HT1080 (cell line): ENCODE measurements around the gene GRHL1. TPM values are rescaled to one million over a fixed set of nuclear protein-coding genes. Genes with fewer than 3 reads are reported as not detected.
A peak's percentile ranks its signal among the peaks of the same experiment; 100 is the strongest.

Experiments used
- DNase-seq: peaks from one replicate; pipeline ENCODE4 v3.0.0-alpha.2; 2015; ENCODE audit warnings: low read depth
- total RNA-seq: library from RNA; depleted of rRNA; stranded (reverse); fragments of >200 nt; shearing (Covaris generic); gene quantifications from 2 replicates; pipeline ENCODE4 v1.2.3, GENCODE V29; 2014; rRNA removed

GRHL1 gene
- total RNA-seq, 1 experiment from 2014 or later = 0.11 TPM

- DNase-seq = no peak
Measured at GRCh38 chr2:10039658-10040410, 88.3 kb downstream of the GRHL1 start.

GRCh38 chr2:10041711-10042110 lies 90.2 kb downstream of the GRHL1 start:
- DNase-seq = no peak

GRCh38 chr2:10042301-10043161 lies 91.0 kb downstream of the GRHL1 start:
- DNase-seq = no peak

- DNase-seq = peak; percentile 75
Measured at GRCh38 chr2:10043256-10043905, 91.9 kb downstream of the GRHL1 start, which contains the start of gene KLF11. KLF11 (plus strand) TSS chr2:10043550; CDS start chr2:10043717, 167 bp downstream.

- peak; percentile 70 for DNase-seq
Measured at GRCh38 chr2:10043906-10044601, 92.6 kb downstream of the GRHL1 start.

GRCh38 chr2:10045561-10046355 lies 94.3 kb downstream of the GRHL1 start:
- DNase-seq = no peak

GRCh38 chr2:10046931-10047330 lies 95.4 kb downstream of the GRHL1 start:
- DNase-seq = no peak

GRCh38 chr2:10047616-10048500 lies 96.4 kb downstream of the GRHL1 start:
- no peak for DNase-seq

GRCh38 chr2:10048501-10049171 lies 97.1 kb downstream of the GRHL1 start:
- peak; percentile 53 for DNase-seq

Other genes starting within 250 kb of the GRHL1 start
- 26.9 and 35.9 TPM in 2 replicates for gene TAF1B, start 108.2 kb upstream of the GRHL1 start, total RNA-seq
- gene KLF11, start 91.9 kb downstream of the GRHL1 start, total RNA-seq = 2.9 and 3.7 TPM in 2 replicates
- gene CYS1, start 128.7 kb downstream of the GRHL1 start, total RNA-seq = 0.05 and 0.10 TPM in 2 replicates
- 98.1 and 195 TPM in 2 replicates for gene RRM2, start 171.0 kb downstream of the GRHL1 start, total RNA-seq